DMS53 treated with DMSO at 0.1 percent for 48 hours (cell line): ENCODE results near the gene FOXN3.

Experiments used
- DNase-seq: peaks from one replicate; lab custom pipeline; 2025; ENCODE audit not compliant: unreplicated experiment; lab: John Stamatoyannopoulos, UW

FOXN3 gene

DNA sequence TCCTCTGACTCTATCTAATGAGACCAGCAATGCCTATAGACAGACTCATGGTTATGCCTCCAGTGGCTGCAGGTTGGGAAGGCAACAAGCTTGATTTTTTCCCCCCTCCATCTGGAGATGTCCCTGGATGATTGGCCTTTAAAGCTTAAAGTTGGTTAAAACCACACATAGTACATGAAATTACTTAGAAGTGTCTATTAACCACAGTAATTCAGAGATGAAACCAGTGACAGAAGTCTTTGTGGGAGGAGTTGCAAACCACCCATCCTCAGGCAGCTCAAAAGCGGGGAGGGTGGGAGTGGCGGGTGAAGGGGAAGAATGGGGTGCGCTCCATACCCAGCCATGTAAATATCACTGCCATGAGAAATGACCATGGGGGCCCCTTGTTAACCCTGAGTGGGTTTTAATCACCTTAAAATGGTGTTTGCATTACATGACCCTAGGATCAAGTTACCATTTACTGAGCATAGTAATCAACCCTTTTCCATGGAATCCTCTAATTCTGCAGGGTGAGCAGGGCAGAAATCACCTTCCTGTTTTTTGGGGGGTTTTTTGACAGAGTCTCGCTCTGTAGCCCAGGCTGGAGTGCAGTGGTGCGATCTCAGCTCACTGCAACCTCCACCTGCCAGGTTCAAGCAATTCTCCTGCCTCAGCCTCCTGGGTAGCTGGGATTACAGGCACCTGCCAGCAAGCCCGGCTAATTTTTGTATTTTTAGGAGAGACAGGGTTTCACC is 133.5 kb downstream of the FOXN3 start:
- DNase-seq = no peak

DNA sequence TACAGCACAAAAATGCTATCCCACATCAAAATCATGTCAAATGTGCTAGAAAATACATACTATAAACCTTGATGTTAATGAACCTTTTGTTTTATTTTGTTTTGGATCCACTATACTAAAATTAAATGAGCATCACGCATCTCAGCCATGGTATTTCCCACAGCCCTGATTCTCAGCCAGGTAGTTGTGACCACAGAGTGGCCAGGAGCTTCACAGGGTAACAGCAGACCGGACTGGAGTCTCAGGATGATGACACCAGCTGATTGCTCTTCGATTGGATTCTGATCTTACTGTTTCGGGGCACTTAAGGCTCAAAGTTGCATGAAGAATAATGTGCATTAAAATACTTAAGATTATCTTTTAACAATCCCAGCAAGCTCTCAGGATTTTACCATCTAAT is 134.8 kb downstream of the FOXN3 start:
- DNase-seq = no peak

DNA sequence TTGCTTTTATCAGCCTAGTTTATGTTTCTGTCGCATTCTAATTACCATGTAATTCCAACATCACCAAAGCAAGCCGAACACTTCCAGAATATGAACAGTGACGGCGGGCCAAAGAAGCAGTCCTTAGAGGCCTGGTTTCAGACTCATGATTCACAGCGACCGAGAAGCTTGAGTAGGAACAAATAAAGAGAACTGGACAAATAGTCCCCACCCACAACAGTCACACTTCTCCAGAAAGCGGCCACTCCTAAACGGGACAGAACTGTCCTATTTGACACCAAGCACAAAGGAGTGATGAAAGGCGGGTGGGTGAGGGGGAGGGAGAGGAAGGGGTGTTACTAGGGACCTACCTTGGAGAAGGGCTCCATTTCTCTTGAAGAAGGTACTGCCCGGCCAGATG is 136.4 kb downstream of the FOXN3 start:
- no peak for DNase-seq

DNA sequence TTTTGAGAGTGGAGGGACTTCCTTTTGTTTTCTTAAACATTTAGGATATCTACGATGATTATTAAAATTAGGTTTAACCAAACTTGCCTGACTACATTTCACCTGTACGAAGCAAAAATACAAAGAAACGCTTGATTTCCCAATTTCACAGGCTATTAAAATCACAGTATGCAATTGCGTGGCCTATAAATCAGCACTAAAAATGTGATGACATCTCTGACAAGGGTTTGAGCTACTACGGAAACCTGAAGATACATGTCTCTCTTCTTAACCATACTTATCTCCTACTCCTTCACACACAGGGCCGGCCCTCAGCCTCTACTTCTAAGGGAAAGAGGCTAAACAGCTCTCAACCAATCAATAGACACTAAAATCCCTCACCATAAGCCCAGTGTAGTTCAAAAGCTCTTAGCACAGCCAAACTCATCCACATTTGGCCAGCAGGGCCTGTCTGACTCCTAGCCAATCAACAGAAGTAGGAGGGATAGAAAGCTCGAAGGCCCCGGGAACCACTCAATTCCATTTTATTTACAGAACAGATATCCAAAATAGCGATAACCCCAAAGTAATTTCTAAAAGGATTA is 137.3 kb downstream of the FOXN3 start:
- no peak for DNase-seq

DNA sequence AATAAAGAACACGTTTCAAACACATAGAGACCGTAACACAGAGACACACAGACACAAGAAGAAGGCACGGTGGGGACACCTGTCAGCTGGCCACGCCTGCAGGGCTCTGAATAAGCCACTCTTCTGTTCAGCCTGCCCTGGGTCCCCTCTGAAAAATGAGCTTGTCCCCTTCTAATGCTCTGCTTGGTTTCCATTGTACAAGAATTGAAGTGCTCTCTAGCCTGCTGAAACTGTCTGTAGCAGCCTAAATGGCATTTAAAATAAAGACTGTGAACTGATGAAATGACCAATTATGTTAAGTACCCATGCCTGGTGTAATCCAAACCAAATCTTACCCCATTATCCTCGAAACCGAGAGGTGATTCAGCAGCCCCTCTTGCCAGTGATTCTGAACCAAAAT is 139.8 kb downstream of the FOXN3 start:
- DNase-seq = no peak

DNA sequence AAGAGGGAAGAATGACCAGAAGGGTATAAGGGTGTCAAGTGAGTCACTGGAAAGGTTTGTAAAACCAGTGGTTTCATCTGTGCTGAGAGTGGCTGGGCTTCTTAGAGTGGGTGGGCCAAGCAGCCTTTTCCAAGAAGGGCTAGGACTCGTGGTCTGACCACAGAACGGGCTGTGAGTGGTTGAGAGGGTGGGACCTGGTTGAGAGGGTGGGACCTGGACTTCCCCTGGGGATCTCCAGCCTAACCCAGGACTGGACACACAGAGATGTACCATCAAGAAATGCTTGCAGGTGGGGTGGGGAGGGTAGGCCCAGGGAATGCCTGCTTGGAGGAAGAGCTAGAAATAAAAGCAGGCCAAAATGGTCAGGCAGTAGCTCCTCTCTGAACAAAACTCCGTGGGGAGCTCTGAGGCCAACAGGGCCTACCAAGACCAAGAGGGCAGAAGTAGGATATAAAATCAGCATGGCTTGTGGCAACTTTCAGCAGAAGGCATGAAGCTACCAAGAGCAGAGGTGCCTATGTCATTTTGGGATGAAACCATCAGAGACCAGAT is 140.5 kb downstream of the FOXN3 start:
- DNase-seq = no peak

DNA sequence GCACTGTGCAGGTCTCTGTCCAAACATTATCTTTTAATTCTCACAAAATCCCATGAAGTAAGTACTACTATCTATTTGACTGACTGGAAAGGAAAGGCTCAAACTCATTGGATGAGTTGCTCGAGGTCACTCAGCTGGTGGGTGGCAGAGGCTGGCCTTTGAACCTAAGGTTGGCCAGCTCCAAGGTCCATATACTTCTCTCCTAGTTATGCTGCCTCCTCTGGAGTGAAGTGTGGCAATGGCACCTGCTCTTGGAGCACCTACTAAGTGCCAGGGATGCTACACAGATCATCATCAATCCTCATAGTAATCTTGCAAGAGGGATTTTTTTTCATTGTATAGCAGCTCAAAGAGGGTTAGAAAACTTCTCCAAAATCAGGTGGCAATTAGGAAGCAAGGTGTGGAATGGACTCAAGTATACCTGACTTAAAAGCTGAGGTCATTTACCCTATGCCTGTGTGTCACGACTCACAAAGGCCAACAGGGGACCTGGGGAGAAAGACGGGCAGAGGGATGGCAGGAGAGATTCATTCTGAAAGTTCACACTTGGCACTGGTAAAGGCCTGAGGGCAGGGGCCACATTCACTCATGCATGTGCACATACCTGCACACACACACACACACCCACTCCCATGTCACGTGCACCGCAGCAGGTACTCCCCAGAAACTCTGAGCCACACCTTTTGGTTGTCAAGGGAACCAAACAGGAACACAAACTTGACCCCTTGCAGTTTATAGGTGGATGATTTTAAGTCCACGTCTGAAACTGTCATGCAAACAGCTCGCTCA is 146.4 kb downstream of the FOXN3 start:
- no peak for DNase-seq

DNA sequence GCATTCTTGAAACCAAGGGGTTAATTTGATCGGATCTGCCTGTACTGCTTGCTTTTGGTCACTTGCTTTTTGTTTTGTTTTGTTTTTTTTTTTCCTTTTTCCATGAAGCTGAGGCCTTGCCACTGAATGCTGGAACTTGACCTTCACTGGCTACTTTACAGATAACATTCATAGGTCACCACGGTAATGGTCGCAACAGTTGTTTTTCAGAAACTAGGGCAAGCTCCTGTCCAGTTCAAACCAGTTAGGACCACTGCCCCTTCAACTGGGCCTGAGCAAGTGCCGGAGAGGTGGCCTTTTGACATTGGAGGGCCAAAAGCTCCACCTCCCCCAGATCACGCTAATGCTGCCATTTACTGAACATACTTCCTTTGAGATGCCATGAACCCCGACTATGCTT is 147.6 kb downstream of the FOXN3 start:
- no peak for DNase-seq

DNA sequence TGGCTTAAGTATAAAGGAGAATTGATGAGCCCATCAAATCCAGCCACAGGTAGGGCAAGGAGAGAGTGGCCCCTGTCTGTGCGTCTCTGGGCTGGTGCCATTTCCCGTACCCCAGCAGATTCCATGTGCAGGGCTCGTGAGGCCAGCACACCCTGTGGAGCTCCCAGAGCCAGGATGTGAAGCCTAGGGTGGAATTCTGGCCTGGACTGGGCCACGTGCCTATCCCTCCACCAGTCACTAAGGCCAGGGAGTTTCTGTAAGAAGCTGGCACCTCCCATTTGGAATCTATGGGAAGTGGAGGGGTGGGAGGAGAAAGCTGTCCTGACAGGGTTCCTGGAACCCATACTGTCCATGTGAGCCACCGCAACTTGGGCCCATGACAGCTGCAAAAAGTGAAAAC is 148.5 kb downstream of the FOXN3 start:
- DNase-seq = no peak

DNA sequence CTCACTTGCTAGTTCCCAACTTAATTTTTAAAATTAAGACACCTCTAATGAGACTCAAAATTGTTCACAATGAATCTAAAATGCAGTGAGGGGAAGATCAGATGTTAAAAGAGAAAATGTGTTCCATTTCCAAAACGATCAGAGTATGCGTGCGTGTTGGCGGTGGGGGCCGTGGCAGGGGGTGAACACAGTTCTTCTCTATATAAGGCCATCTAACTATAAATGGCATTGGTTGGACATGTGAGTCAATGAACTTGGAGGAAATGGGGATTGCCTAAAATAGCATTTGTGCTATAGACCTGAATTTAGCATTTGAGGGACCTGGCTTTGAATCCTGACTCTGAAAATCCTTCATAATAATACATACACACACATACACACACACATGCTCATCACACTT is 149.4 kb downstream of the FOXN3 start:
- DNase-seq = no peak

DNA sequence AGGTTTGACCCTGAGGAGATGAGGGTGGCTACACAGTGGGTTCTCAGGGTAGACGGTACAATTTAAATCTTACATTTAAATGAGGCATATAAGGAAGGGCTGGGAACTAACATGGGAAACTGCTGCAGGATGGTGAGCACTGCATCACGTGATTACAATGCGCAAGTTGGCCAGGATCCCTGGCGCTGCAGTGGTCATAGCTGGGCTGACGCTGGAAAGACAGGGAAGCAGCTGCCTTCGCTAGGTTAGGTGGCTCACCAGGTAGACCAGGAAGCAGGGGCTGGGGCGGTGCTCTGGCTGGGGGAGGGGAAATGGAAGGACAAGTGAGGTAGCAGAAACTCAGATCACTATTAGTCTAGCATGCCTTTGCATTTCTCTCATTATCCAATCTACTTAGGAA is 149.9 kb downstream of the FOXN3 start:
- no peak for DNase-seq

DNA sequence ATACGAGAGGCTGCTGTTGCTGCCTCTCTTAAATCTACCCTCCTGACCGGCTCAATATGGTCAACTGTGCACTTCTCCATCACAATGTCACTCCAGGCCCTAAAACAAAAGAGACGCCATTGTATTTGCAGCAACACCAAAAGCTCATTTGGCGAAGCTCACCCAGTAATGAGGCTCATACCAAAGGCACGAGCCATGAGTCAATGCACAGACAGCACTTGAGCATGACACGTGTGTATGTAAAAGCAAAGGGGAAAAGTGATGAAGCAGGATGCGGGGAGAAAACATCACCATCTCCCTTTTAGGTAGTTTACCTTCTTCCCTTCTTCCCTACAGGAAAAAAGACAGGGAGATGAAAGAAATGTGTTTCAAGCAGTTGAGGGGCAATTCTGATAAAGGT is 150.3 kb downstream of the FOXN3 start:
- DNase-seq = no peak

DNA sequence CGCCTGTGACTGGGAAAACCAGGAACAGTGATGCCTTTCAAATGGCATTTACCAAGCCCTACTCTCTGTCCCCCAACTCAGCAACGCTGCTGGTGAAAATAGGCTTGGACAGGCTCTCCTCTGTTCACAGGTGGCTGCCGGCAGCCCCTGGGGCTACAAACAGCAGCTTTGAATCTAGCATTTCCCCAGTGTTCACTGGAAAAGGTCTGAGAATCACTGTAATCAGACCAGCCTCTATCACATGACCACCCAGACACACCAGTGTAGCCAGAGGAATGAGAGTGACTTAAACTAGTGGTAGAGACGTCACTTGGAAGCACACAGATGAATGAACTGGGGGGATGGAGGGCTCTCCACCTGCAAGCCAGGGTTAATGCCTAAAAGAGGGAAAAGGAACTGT is 151.8 kb downstream of the FOXN3 start:
- no peak for DNase-seq

DNA sequence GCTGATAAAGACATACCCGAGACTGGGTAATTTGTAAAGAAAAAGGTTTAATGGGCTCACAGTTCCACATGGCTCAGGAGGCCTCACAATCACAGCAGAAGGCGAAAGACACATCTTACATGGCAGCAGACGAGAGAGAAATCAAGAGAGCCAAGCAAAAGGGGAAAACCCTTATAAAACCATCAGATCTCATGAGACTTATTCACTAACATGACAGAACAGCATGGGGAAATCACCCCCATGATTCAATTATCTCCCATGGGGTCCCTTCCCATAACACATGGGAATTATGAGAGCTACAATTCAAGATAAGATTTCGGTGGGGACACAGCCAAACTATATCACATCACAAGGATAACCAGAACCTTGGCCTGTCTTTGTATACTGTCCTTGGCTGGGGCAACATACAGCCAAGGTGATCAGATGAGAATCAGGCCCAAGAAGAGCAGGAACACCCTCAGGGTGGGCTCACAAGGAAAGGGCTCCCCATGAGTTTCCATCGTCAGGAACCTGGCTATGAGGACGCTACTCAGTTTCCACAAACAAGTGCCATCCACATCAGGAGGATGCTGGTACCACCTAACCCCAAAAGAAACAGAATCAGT is 152.7 kb downstream of the FOXN3 start:
- DNase-seq = no peak

DNA sequence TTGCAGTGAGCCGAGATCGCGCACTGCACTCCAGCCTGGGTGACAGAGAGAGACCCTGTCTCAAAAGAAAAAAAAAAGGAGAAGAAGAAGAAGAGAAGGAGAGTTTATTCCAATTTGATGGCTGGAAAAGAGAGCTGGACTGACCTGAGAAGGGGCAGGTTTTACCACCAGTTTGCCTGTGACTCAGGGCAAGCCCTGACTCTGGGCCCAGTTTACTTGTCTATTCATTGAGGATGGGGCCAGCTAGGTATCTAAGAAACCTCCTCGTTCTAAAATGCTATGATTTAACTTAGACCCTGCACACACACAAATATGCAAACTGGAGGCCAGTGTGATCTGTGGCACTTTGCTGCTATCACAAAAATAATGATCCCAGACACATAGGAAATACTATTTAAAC is 155.0 kb downstream of the FOXN3 start:
- no peak for DNase-seq

DNA sequence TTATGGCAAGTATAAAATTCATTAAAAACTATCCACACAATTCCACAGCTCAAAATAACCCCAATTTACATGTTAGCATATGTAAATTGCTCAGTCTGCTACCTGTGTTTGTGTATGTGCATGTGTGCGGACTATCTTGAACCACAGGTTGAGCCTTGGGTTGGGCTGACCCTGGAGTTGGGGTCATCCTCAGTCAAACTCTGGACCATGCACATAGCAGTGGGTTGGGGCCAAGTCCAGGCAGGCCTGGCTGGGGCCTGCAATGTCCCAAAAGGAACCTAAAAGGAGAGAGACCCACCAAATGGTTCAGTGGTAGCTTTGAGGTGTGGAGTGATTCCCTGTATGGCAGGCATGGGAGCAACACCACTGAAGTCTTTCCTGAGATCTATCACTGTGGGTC is 156.1 kb downstream of the FOXN3 start:
- DNase-seq = no peak

DNA sequence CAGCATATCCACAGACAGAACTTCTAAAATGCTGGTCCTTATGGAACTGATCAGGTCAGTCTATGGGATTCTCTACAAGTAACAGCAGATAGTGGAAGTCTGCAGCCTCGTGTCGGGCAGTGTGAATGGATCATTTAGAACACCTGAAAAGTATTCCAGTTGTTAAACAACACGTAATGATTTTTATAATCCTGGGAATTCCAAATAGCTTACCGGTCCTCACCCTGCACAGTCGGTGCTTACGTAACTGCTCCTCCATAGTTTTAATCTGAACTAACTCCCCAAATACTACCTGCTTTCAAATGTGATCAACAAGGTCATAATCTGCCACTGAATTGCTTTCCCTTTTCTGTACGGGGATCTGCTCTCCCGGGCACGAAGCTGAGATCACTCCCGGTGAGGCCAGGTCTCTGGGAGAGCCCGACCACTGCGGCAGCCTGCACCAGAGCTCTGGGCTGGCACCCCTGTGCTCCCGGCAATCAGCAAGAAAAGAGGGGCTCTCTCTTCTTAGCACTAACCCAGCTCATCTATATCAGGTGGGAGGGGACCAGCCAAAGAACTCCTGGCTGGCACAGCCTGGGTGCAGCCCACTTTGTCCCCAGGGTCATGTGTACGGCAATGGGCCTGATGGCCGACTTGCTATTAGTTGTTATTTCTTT is 157.0 kb downstream of the FOXN3 start:
- no peak for DNase-seq

DNA sequence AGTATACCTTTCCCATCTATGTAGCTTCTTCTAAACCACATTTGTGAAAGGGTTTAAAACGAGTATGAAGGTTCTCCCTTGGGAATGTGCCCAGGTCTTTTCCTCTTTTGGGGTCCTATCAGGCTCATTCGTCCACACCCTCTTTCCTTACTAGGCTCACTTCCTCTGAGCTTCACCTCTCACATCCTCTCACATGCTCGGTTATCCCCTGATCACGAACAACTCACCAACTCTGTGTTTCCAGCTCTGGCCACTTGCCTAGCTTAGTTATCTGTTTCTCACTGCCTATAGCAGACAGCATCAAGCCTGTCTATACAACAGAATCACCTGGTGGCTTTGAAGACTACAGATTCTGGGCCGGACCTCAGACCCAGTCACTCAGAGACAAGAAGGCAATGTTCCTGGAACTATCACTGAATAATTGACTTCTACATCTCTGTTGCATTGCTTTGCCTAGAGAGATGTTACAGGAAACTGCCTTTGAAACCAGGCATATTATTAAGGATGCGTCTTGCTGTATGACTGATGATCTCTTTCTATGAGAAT is 158.2 kb downstream of the FOXN3 start:
- no peak for DNase-seq

DNA sequence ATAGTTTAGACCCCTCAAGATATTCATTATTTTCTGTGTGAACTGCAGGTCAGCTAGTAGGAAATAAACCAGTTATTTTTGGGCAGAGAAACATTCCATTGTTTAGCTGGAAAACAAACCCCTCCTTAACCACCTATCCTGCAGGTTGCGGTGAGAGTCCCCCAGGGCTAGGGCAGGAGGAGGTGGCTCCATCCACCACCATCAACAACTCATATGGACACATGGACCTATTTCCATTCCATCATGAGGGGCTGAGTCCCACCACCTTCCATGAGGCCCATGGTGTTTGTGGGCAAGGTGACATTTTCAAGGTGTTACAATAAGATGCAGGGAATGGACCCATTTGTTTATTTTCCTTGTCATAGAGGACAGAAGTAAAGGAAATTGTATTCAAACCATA is 160.1 kb downstream of the FOXN3 start:
- DNase-seq = no peak

DNA sequence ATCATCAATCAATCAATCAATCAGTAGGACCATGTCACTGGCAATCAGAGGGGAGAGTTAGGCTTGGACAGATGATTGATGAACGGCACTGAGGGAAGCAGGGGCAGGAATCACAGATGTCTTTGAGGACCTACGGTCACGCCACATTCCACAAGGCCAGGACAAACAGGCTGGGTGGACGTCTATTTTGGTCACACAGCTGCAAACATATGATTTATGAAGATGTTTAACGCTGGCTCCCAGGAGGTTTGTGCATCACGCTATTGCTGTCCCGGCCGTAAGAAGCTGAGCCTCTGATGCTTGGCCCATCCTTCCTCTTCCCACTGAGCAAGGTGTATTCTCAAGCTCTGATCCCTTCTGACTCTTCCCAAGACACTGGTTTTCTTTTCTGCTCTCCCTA is 160.8 kb downstream of the FOXN3 start:
- DNase-seq = no peak

DNA sequence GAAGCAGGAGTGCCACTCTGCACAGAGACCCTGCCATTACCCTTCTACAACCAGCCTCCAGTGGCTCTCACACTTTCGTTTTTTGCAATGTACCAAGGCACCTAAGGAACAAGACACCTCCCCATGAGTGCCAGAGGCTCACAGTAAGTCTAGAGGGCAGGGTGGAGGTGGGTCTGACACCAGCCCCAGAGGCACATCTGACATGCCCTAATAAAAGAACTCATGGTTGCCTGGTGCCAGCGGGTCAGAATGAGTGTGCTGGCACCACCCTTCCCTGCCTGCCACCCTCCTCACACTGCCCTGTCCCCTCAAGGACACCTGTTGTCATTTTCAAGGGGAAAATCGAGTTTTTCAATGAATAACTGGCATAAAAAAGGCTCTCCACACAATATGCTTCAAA is 161.2 kb downstream of the FOXN3 start:
- no peak for DNase-seq
